HG03135 (cell line): ENCODE measurements around the gene UBL4A.

Experiments
- ATAC-seq: cut with Tn5 transposase; IDR thresholded peaks from one replicate; pipeline ENCODE4 v1.9.1; 2021; ENCODE audit warnings: mild to moderate bottlenecking, moderate library complexity; ENCODE audit not compliant: unreplicated experiment

UBL4A gene

DNA sequence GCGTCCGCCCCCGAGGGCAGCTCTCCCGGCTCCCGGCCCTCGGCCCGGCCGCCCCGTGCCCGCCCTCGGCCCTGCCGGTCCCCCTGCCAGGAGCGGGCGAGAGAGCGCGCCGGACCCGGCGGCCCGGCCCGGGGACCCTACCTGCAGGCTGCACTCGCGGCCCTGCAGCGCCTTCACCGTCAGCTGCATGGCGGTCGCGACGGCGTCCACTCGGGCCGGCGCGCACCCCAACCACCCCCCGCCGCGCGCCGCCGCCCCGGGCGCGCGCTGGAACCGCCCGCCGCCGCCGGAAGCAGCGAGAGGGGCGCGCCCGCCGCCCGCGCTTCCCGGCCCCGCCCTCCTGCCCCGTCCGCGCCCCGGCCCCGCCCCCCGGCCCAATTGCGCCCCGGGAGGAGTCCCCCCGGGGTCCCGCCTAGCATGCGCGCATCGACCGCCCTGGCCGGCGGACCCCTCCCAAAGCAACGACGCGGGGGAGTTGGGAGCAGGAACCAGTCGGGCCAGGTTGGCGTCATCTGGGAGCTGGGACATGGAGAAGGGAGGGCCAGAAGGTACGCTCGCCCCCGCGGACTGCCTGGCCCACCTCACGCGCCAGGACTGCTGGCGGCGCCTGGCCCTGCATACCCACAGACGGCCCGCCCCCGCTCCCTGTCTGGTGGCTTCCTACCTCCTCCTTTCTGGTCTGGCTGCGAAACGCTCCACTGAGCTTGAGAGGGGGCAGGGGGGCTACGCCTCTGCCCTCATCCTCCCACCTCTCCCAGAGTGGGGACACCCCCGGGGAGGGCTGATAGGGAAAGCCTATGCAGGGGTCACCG is at the start of gene UBL4A:
TSS of gene UBL4A (minus strand) at position 220 of the 812 bp plus-strand sequence. CDS start at position 189, 31 bp downstream.
- no peak for ATAC-seq

DNA sequence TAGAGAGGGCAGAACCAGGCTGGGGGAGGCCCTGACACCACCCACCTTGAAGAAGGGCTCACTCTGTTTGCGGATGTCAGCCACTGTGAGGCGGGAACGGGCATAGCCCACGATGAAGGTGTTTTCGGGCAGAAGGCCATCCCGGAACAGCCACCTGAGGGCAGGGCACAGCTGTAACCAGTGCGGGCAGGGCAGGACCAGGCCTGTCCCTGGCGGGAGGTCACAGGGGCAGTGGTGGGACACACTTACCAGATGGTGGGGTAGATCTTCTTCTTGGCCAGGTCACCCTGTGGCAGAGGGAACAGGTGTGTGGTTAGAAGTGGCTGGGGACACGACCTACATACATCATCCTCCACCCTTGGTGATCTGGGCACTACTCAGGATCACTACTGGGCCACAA is 49.5 kb upstream of the UBL4A start:
- no peak for ATAC-seq

GRCh38 chrX:154534526-154535322 is 48.3 kb upstream of the UBL4A start:
- peak; percentile 90 for ATAC-seq

GRCh38 chrX:154532690-154533089 is 46.3 kb upstream of the UBL4A start:
- ATAC-seq = no peak

DNA sequence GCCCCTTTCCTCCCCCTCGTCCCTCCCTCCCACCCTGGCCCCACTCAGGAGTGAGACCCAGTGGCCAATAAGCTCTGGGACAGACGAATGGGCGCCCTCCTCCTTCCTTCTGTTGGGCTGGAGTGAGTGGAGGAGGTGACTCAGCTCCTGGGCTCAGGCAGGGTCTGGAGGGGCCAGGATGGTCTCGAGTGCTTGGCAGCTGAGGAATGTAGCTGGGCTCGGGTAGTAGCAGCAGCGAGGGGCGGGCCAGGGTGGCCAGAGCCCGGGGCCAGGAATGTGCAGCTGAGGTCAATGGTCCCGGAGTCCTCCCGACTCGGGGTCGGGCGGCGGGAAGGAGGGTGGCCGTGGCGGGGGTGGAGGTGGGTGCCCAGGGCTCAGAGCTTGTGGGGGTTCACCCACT is 45.2 kb upstream of the UBL4A start:
- ATAC-seq = no peak

DNA sequence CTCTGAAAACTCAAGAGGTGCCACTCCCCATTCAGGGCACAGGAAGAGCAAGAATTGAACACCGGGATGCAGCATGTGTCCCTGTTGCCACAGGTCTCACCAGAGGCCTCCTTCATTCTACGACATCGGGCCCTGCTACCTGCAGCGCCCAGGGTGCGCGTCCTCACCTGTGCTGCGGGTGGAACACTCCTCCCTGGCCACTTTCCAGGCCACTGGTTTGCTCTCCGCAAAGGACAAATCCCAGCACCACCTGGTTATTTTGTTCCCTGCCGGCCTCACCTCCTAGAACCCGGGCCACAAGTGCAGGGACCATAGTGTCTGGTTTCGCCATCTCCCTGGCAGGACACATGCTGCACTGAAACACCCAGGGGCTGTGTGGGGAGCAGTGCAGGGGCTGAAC is 43.9 kb upstream of the UBL4A start:
- ATAC-seq = no peak

DNA sequence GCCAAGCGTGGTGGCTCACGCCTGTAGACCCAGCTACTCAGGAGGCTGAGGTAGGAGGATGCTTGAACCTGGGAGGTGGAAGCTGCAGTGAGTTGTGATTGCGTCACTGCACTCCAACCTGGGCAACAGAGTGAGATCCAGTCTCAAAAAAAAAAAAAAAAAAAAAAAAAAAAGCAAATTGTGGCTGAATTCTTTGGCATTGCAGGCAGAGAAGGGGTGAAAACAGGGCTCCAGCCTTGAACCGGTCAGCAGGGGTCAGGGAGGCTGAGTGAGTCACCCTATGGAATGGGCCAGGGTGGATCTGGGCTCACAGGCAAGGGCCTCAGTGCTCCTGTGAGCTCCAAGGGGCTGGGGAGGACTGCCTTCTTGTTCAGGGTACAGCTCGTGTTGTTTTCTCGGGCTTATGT is 42.8 kb upstream of the UBL4A start:
- ATAC-seq = no peak

- ATAC-seq = no peak
Measured at GRCh38 chrX:154526901-154527675, 40.7 kb upstream of the UBL4A start.

GRCh38 chrX:154525606-154526490 is 39.4 kb upstream of the UBL4A start:
- ATAC-seq = no peak

DNA sequence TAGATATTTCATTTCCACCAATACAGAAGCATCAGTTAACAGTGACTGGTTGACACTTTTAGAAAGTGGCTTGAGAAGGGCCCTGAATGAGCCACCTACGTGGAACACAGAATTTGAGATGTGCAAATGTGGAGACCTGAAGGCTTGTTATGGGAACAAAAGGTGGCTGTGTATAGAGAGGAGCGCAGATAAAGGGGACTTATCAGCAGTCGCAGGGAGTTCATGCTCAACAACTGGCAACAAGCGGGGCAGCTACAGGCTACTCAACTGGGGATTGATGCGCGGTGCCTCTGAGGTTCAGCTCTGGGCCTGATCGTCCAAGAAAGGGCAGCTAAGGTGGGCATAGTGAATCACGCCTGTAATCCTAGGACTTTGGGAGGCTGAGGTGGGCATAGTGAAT is 33.0 kb upstream of the UBL4A start:
- ATAC-seq = no peak

GRCh38 chrX:154517101-154517781 is 30.8 kb upstream of the UBL4A start:
- ATAC-seq = no peak

DNA sequence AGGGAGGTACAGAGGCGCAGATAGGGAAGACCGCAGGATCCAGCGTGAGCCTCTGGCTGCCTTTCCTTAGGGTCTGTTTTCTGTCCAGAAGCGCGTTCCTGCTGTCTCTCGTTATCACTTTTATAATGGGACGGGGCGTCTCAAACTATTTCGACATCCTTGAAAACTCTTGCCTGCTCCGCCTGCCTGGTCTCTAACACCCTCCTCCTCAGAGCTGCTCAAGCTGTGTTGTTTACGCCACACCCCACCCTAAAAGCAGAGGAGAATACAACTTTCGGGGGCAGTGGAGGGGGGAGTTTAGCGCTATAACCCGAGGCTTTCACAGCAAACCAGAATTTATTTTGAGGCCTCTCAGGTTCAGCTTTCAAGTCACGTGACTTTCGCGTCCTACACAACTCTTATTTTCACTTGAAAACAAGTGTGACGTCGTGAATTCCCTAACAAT is 30.3 kb upstream of the UBL4A start:
- no peak for ATAC-seq

DNA sequence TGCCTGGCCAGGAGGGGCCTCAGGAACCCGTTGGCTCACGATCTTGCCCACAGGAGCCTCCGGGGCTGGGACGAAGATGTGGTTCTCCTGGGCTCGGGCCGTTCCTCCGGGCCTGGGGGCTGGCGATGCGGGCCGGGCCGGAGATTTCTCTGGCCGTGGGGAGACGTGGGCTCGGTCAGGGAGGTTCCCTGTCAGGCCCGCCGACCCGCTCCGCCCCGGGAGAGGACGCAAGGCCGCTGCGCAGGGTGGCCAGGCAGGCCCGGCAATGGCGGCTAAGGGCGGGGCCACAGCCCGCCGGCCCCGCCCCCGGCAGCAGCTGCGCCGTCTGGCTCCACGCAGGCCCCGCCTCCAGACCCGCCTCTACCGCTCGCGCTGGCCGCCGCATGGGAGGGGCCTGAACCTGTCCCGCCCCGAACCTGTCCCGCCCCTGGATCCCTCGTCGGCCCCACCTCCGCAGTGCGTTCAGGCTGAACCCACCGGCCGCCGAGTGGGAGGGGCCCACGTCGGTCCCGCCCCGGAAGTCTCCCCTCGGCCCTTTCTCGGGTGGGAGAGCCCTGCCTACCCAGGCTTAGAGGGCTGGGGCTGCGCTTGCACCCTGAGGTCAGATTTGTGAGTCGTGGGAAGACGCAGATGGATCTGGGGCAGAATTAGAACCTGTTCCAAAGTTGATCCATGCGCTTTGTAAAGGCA is 29.7 kb upstream of the UBL4A start, which contains the start of gene FAM3A:
TSS of gene FAM3A (minus strand) at position 267 of the 690 bp plus-strand sequence. CDS start 460 bp downstream, outside the sequence.
- peak; percentile 82 for ATAC-seq

DNA sequence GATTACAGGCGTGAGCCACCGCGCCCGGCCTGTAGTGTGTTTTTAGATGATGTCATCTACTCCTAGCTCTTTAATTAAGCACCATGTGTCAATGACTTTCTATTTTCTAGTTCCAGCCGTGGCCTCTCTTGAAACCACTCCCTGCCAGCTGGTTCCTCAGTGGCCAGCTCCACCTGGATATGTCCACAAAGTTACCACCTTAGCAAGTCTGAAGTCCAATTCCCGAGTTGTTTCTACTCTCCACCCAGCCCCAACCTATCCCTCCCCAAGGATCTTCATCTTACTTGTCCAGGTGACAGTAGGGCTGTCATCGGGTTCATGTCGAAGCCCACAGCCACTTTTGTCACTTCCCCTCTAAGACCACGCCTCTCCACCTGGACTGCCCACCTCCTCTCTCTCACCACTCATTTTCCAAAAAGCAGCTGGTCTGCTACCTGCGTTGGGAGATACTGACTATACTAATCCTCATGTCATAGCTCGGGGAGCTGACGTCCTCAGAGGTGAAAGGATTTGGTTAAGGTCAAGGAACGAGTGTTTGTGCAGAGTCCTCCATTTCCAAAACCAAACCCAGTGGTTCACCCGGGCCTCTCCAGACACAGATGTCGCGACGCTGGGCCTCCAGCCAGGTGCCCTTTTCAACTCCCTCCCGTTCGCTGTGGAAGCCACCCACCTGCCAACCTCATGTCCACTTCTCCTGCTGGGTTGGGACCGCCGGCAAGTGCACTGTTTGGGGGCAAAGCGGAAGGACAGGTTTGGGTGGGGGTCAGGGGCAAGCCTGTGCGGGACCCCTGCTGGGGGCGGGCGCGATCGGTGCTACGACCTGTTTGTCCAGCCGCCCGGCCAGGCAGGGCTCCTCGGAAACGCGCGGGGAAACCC is 28.9 kb upstream of the UBL4A start:
- peak; percentile 5 for ATAC-seq

DNA sequence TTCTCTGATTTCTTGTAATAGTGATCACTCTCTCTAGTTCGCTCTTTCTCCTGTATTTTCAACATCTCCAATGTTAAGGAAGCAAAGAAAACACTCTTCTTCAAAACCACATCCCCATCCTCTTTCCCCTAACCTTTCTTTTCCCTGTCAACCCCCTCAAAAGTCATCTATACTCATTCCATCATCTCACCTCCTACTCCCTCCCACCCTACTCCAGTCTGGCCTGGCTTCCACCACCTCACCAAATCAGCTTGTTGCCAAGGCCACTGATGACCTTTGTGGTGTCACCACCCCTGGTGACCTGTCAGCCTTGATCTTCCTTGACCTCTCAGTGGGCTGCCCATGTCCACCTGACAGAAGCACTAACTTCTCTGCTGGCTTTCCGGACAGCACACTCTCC is 27.3 kb upstream of the UBL4A start:
- no peak for ATAC-seq

GRCh38 chrX:154512879-154513553 is 26.6 kb upstream of the UBL4A start:
- ATAC-seq = no peak

DNA sequence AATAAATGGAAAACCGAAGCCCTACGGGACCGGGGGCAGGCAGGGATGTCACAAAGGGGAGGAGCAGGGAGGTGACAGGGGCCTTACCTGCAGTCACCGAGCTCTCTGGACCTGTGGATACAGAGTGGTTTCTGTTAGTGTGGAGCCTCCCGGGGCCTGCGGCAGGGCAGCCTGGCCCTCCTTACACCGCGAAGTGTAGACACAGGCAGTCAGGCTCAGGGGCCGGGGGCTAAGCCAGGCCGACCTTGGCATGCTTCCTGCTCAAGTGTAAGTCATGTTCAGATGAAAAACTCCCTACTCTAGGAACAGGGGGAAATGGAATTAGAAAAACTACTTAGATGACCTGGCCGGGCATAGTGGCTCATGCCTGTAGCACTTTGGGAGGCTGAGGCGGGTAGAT is 25.3 kb upstream of the UBL4A start:
- no peak for ATAC-seq
